ENCODE data around the gene MUTYH.

Gene MUTYH

DNA sequence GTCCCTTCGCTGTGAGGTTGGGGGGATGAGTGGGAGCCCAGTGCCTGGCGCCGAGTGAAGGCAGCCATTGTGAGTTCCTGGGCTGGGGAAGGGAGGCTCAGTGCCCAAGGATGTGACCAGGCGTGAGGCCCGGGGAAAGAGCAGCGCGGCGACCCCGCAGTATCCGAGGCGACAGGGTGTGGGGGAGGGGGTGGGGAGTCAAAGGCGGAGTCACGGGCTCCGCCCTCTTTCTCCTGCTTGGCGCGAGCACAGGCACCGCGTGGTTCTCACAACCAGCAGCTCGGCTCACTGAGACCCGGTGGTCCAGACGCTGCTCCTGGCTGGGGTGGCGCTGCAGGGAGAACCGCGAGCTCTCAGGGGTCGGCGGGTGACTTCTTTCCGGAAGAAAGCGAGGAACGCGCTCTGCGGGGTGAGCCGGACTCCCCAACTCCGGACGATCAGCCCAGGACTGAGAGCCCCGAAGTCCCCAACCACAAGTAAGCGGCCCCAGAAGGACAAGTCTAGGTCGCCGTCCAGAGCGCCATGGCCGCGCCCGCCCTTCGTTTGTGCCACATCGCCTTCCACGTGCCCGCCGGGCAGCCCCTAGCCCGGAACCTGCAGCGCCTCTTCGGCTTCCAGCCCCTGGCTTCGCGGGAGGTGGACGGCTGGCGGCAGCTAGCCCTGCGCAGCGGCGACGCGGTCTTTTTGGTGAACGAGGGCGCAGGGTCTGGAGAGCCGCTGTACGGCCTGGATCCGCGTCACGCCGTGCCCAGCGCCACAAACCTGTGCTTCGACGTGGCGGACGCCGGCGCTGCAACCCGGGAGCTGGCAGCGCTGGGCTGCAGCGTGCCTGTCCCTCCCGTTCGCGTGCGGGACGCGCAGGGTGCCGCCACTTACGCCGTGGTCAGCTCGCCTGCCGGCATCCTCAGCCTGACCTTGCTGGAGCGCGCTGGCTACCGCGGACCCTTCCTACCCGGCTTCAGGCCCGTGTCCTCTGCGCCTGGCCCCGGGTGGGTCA lies 13.3 kb downstream of the MUTYH start, which contains the start of gene HPDL:
HPDL (plus strand) TSS at position 269 of the 997 bp plus-strand sequence; CDS start at position 523, 254 bp downstream.
- DNase-seq (ENCODE audit: extremely low spot score, insufficient read length, low read depth), result peak; percentile 72
- FAIRE-seq, result peak; percentile 79

DNA sequence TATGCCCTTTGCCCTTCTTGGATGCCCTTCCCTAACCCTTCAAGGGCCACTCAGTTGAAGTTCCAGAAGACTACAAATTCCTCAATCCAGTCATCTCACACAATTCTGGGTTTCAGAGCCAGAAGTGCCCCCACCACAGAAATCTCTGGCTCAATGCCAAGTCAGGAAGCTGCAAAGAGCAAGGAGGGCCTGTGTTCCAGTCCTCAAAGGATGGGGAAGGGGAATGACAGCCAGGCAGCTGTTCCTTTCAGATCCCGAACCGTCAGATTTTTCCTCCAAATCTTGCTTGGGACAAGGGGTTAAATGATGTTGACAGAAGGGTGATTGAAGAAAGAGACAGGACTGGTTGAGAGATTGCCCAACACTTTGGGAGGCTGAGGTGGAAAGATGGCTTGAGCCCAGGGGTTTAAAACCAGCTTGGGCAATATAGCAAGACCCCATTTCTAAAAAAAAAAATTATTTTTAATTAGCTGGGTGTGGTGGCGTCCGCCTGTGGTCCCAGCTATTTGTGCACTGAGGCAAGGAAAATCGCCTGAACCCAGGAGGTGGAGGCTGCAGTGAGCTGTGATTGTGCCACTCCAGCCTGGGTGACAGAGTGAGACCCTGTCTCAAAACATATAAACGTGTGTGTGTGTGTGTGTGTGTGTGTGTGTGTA lies 14.3 kb downstream of the MUTYH start:
- no peak for FAIRE-seq

DNA sequence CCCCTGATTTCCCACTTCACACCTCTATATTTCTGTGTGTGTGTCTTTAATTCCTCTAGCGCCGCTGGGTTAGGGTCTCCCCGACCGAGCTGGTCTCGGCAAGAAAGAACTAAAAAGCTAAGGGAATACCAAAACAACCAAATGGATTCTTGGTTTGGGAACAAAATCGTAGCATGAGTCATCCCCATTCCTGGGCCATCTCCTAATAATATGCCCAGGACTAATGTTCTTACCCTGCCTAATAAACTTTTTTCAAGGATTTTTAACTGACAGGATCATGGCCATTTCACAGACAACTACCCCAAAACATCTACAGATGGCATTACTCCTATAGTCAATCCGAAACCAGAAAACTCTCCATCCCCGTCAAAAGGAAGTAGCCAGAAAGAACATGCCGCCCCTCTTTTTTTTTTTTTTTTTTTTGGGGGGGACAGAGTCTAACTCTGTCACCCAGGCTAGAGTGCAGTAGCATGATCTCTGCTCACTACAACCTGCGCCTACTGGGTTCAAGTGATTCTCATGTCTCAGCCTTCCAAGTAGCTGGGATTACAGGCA lies 17.7 kb downstream of the MUTYH start:
- no peak for DNase-seq (ENCODE audit: extremely low spot score, insufficient read length, low read depth)
- peak; percentile 73 for FAIRE-seq

More for the DNA sequence above, 14.3 kb downstream of the MUTYH start:
- no peak for DNase-seq (ENCODE audit: extremely low spot score, insufficient read length, low read depth)

DNA sequence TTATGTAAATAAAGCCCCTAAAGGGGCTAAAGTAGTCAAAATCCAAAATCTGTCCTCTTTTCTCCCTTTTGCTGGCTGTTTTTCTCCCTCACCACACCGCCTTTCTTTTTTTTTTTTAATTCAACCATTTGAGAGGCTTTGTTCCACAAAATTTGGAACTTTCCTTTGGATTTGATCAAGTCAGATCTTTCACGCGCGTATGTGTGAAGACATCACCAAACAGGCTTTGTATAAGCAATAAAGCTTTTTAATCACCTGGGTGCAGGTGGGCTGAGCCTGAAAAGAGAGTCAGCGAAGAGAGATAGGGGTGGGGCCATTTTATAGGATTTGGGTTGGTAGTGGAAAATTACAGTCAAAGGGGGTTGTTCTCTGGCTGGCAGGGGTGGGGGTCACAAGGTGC lies 18.8 kb downstream of the MUTYH start:
- no peak for FAIRE-seq
- DNase-seq (ENCODE audit: extremely low spot score, insufficient read length, low read depth), result no peak

DNA sequence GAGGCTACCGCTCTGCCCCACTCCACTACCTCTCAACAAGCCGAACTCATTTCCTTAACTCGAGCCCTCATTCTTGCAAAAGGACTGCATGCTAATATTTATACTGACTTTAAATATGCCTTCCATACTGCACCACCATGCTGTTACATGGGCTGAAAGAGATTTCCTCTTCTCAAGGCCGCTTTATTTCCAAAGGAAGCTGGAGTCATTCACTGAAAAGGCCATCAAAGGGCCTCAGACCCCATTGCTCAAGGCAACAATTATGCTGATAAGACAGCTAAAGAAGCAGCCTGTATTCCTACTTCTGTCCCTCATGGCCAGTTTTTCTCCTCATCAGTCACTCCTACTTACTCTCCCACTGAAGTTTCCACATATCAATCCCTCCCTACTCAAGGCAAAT lies 20.5 kb downstream of the MUTYH start:
- DNase-seq (ENCODE audit: extremely low spot score, insufficient read length, low read depth), result no peak

DNA sequence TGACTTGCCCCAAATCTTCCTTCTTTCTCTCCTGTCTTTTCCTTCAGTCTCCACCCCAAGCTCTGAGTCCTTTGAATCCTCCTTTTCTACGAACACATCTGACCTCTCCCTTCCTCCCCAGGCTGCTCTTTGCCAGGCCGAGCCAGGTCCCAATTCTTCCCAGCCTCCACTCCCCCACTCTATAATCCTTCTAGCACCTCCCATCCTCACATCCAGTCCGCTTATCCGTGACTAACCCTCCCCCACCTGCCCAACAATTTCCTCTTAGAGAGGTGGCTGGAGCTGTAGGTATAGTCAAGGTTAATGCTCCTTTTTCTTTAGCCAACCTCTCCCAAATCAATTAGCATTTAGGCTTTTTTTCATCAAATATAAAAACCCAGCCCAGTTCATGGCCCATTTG lies 23.1 kb downstream of the MUTYH start:
- no peak for FAIRE-seq
- DNase-seq (ENCODE audit: extremely low spot score, insufficient read length, low read depth), result no peak

More for the DNA sequence above, 20.5 kb downstream of the MUTYH start:
- no peak for FAIRE-seq

DNA sequence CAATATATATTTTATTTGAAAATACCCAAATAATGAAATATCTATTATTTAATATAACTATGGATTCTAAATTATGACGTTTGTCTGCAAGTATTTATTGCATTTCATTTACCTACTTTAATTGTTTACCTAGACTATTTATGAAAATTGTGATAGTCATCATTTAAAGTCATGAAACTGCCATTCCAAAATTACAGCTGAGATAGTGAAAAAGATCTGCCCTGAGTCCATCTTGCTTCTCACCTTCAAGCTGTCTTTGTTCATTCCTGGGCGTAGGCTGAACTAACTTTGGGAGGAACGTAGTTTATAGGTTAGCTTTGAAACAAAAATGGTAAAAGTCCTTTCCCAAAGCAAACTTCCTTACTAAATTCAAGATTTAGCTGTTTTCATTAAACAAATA lies 26.0 kb downstream of the MUTYH start:
- DNase-seq (ENCODE audit: extremely low spot score, insufficient read length, low read depth) (no peak), FAIRE-seq (no peak)

DNA sequence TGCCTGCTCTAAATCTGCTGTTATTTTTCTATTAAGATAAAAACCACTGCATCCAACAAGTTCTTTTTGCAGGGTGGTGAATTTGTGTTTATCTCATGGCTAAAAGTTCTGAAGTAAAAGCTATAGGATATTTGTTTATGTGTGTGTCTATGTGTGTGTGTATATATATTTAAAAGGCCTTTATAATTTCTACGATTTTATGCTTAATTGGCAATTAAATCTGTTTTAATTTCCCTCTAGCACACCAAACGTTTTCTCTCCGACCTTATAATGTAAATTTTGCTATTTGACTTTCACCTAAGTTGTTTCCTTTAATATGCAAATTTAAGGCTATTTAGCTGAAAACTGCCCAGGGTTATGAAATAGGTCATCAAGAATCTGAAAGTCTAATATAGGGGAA lies 33.3 kb downstream of the MUTYH start:
- FAIRE-seq, result no peak

DNA sequence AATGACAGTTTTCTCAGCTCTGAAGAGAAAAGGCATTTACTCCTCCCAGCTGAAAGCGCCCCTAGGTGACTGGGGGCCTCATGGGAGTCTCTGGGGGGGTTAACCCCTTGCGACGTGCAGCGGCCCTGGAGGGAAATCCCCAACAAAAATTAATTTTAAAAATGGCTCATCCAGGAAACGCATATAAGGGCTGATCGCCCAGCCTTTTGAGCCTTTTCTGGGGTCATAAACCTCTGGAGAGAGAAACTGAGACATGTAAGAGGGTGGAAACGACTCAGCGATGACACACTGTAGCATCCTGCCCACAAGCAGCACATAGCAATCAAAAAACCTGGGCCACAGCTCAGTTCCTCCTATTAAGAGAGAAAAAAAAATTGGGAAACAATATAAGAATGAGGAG lies 33.9 kb downstream of the MUTYH start:
- FAIRE-seq (peak; percentile 76), DNase-seq (ENCODE audit: extremely low spot score, insufficient read length, low read depth) (no peak)

More for the DNA sequence above, 33.3 kb downstream of the MUTYH start:
- no peak for DNase-seq (ENCODE audit: extremely low spot score, insufficient read length, low read depth)

DNA sequence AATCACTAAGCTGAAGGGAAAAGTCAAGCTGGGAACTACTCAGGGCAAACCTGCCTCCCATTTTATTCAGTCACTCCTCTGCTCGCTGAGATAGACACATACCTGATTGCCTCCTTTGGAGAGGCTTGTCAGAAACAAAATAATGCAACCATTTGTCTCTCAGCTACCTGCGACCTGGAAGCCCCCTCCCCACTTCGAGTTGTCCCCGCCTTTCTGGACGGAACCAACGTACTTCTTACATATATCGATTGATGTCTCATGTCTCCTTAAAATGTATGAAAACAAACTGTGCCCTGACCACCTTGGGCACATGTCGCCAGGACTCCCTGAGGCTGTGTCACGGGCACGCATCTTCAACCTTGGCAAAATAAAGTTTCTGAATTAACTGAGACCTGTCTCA lies 35.0 kb downstream of the MUTYH start:
- no peak for FAIRE-seq
- DNase-seq (ENCODE audit: extremely low spot score, insufficient read length, low read depth), result no peak

DNA sequence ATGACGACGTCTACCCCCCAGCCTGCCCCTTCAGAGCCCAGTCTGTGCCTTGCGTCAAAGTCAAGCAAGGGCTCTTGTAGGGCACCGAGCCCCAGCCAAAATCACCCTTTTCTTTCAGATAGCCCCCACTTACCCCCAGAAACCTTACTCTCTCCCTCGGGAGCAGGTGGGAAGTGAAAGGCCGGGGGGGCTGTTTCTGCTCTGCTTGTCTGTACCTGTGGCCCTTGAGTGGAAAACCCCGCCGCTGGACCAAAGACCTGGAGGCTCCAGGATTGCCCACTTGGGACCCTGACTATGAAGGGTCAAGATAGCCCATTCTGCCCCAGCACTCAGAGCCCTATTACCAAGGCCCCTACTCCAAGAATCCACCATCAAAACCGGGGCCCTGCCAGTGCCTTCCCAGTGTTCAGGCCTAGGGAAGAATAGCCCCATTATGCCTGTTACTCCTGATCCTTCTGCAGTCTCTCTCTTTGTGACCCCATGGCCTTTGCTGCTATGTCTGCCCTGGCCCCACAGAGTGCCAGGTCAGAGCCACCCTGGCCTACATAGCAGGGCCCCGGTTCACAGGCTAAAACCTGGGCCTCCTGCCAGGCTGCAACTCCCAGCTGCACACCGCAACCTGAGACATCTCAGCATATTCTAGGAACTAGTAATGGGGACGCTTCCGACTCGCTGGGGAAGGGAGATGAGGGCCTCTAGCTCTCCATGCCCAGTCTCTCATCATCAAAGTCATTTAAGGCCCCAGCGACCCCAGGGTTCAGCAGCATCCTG lies 35.7 kb downstream of the MUTYH start:
- no peak for DNase-seq (ENCODE audit: extremely low spot score, insufficient read length, low read depth)
- no peak for FAIRE-seq

DNA sequence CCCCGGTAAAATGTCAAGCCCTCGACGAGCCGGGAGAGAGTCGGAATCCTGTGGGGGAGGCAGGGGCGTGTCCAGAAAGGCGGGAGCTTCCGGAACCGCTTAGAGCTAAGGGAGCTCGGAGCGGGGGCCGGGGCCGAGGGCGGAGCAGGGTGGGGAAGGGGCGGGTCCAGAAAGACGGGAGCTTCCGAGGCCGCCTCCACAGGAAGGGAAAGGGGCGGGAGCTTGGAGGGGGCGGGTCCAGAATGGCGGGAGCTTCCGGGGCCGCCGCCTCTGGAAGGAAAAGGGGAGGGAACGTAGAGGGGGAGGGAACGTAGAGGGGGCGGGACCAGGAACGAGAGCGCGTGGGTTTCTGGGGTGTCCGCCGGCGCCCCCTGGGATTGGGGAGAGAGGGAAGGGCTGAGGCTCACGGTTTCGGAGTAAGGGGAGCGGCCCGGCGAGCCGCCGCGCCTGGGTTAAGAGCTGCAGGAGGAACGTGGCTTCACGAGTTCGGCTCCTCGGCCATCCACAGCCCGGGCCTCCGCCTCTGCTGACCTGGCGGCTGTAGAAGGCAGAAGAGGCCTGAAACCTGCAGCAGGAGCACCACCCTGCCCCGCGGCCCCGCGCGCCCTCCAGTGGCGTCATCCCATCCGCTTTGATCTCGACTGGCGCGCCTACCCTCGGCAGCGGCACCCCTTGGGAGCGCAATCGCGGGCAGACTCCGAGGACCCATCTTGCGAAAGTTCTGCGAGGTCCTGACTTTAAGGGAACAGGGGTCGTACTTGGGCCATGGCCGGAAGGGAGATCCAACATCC lies 36.5 kb downstream of the MUTYH start:
- DNase-seq (ENCODE audit: extremely low spot score, insufficient read length, low read depth), result peak; percentile 91
- FAIRE-seq, result peak; percentile 91

DNA sequence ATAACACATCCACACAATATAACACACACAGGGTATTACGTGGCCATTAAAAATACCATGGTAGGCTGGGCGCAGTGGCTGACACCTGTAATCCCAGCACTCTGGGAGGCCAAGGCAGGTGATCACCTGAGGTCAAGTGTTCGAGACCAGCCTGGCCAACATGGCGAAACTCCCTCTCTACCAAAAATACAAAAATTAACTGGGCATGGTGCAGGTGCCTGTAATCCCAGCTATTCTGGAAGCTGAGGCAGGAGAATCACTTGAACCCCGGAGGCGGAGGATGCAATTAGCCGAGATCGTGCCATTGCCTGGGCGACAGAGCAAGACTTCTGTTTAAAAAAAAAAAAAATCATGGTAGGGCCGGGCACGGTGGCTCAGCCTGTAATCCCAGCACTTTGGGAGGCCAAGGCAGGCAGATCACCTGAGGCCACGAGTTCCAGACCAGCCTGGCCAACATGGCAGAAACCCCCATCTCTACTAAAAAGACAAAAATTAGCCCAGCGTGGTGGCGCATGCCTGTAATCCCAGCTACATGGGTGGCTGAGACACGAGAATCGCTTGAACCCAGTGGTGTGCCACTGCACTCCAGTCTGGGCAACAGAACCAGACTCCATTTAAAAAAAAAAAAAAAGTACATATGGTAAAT lies 37.6 kb downstream of the MUTYH start:
- no peak for FAIRE-seq
- DNase-seq (ENCODE audit: extremely low spot score, insufficient read length, low read depth), result no peak

DNA sequence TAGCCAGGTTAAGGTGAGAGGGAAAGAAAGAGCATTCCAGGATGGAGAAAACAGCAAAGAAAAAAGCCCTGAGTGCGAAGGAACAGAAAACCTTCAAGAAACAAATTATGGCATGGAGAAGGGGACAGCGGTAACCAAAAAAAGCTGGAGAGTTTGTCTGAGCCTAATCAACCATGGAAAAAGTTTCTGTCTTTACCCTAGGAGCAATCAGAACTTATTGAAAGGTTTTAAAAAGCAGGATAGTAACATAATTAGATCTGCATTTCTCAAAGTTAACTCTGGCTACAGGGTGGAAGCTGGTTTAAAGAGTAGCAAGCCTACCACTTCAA lies 39.6 kb downstream of the MUTYH start:
- DNase-seq (ENCODE audit: extremely low spot score, insufficient read length, low read depth) (no peak), FAIRE-seq (no peak)

DNA sequence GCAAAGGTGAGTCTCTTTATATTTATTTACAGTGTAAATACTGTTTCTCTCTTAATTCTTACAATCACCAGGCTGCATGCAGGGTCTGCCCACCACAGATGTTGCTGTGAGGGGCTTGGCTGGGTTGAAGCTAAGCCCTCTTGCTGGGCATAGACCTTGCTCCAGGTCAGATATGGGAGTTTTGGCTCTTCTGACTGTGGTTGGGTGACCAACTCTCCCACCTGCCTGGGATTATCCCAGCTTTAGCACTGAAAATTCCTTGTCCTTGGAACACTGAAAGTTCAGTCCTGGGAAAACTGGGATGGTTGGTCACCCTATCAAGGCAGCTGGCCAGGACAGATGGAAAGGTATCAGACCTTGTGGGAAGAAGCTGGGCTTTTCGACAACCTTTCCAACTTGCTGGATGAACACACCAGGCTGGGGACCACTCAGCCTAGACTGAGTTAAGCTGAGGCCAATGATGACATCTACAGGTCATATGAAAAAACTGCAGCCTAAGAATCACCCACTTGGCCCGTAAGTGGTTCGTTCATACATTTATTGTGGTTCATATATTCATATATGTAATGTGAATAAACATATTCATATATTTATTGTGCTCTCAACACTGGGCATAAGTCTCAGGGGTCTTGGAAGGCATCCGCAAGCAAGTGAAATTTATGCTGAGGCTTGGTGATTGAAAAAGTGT lies 40.1 kb downstream of the MUTYH start:
- no peak for DNase-seq (ENCODE audit: extremely low spot score, insufficient read length, low read depth)

DNA sequence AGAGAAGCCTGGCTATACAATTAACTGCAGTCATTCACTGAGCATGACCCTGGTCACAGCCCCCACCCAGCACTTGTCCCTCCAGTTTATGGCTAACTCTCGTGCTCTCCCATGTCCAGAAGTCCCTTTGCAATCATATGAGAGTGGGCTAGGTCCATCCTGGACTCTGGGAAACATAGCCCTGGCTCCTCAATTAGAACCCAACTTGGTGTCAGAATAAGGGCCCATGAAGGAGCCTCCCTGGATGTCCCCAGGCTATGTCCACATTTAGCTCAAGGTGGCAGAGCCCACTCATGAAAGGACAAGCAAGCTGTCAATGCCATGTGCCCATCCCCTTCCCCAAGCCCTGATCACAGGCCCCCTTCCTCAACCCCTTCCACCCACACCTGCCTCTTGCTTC lies 40.9 kb downstream of the MUTYH start:
- FAIRE-seq (no peak), DNase-seq (ENCODE audit: extremely low spot score, insufficient read length, low read depth) (no peak)

More for the DNA sequence above, 40.1 kb downstream of the MUTYH start:
- FAIRE-seq, result peak; percentile 89

DNA sequence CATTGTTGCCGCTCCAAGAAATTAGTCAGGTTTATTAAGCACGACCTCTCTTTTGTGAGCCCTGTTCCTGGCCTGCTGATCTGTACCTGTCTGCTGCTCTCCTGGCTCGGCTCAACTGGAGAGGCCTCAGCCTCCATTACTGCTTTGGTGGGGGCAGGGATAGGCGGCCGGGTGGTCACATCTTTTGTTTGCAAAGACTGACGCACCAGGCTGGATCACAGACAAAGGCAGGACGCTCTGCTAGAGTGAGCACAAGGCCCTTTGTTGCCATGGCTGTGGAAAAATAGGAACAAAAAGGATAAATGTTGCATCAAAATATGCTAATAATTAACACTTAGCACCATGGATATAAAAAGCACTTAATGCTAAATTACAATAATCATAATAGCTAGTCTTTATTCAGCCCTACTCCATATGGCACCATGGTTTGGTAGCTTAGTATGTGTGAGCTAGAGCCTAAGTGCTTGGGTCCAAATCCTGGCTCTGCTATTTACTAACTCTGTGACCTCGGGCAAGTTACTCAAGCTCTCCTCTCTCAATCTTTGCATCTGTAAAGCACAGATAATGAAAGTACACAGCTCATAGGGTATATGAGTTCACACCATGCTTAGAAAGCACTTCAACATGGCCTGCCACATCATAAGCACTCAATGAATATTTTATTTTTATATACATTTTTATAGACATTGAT lies 42.4 kb downstream of the MUTYH start:
- FAIRE-seq, result no peak

DNA sequence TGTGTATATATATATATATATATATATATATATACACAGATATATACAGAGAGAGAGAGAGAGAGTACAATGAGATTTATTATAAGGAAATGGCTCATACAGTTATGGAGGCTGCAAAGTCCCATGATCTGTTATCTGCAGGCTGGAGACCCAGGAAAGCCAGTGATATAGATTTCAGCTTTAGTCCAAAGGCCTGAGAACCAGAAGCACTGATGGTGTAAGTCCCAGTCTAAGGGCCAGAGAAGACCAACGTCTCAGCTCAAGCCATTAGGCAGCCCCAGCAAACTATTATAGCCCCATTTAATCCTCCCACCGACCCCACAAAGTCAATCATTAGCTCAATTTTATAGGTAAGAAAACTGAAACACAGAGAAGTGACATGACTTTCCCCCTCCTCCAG lies 48.5 kb downstream of the MUTYH start:
- DNase-seq (ENCODE audit: extremely low spot score, insufficient read length, low read depth) (no peak), FAIRE-seq (no peak)

More for the DNA sequence above, 42.4 kb downstream of the MUTYH start:
- no peak for DNase-seq (ENCODE audit: extremely low spot score, insufficient read length, low read depth)
